ENCODE data around the gene VTI1A.
"Not testable (repeated sequence)": the region's sequence is repeated elsewhere in the genome, so short reads cannot be mapped to it uniquely, and the experiment has no call there.

VTI1A gene

DNA sequence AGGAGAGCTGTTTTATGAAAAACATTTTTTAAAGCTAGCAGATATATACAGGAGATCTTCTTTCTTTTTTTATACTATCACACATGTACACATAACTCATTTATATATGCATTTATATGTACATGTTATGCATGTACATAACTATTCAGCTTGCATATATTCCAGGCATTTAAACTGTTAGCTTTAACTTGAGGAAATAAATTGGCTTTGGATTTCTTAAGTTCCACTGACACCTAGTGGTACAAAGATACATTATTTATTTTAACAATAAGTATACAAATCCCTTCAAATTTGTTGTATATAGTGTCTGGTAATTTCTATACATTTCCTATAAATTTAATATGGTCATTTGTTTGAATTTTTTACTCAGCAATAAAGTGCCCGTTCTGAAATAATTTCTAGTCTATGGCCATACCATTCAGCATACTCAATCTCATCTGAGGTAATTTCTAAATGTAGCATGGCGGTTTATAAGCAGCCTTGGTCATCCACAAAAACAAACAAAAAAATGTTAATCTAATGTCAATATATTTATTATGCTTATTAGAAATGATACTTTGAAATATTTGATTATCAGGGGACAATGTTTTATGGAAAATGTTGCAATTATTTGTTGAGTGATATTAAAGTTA lies 11.9 kb upstream of the VTI1A start:
- peak; percentile 63 to 76 for DNase-seq
- TF ChIP-seq GATA1 (IDR thresholded peaks at IDR 0.05; ENCODE audit: low read depth, low read length) (no peak), POLR2A (IDR thresholded peaks at IDR 0.05; ENCODE audit: low read length) (no peak)

DNA sequence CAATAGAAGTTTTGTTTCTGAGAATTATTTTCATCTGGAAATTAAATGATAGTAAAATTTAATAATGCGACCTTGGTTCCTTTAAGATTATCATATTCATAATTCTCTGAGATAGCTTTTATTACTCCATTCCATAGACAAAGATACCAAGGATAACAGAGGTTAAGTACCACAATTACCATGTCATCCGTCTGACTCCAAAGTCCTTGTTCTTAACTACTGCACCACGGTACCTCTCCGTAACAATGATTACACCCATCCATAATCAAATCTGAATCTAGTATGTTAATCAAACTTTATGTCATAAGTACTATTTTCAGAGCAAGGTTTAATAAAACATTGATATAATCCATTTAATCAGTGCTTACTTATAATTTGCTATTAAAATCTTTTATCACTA lies 8.7 kb upstream of the VTI1A start:
- no peak for DNase-seq
- TF ChIP-seq POLR2A (IDR thresholded peaks at IDR 0.05; ENCODE audit: low read length) (no peak), GATA1 (IDR thresholded peaks at IDR 0.05; ENCODE audit: low read depth, low read length) (no peak)

DNA sequence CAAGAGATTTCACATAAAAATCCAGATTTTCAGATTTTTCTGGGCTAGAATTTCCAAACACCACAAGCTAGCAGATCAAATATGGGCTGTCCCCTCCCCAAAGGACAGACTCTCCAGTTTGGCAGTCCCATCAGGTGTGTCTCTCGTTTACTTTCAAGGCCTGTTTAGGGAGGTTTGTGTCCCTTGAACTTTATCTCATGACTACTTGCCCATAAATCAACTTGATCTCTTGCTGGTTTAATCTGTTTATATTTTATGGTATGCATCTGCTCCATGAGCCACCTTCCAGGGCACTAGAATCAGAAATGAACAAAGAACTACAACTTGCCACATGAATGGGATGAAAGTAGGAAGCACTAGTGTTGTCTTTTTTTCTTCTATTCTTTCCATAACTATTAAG lies 5.5 kb upstream of the VTI1A start:
- TF ChIP-seq GATA1 (IDR thresholded peaks at IDR 0.05; ENCODE audit: low read depth, low read length) (no peak), POLR2A (IDR thresholded peaks at IDR 0.05; ENCODE audit: low read length) (no peak)
- no peak for DNase-seq

DNA sequence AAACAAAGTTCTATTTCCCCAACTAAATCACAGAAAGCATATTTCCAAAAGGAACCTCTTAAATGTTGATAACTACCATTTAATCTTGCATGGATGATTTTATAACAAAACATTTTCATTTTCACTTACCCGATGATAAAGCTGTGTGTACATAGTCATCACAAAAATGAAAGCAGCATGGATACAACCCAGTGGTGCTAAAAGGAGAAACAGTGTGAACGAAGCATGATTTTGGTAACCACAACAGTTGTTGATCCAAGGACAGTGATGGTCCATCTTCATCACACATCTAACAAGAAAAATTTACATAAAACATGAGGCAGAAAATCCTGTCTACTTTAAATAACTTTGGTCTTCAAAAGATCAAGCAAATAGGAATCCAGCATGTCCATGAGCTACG lies 5.0 kb upstream of the VTI1A start:
- no peak for TF ChIP-seq POLR2A (IDR thresholded peaks at IDR 0.05; ENCODE audit: low read length)
- no peak for TF ChIP-seq GATA1 (IDR thresholded peaks at IDR 0.05; ENCODE audit: low read depth, low read length)
- no peak for DNase-seq

DNA sequence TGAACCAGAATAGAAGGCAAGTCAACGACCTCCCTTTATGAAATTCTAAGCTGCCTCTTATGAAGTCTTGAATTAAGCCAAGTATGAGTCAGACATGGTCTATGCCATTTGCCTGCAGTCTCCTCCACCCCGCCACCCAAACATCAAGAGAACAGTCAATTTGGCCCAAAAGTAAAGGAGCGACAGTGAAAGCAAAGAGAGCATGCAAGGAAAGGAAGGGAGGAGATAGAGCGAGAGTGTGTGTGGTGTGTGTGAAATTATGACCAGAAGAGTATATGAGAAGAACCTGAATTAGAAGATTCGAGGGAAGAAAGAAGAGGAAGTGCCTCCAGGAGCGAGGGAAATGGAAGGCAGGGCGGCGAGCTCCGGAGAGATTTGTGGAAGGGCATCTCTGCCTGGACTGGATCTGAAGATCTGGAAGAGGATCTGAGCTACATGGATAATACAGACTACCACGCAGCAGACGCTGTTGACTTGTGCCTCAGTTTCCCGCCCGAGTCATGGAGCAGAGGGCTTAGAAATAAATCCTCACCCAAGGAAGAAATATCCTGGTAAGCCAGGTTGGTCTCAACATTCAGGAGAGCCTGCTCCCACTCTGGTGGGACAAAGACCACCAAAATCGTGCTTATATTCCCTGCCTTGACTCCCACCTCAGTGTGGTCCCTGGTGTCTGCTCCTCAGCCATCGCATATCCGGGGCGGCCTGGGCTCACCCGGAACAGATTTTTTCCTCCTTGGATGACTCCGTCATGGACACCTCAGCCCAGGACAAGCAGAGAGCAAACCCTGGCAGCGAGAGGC lies 760 bp upstream of the VTI1A start:
- peak; percentile 51 to 52 for DNase-seq
- no peak for TF ChIP-seq GATA1 (IDR thresholded peaks at IDR 0.05; ENCODE audit: low read depth, low read length)
- TF ChIP-seq POLR2A (IDR thresholded peaks at IDR 0.05; ENCODE audit: low read length), result no peak

DNA sequence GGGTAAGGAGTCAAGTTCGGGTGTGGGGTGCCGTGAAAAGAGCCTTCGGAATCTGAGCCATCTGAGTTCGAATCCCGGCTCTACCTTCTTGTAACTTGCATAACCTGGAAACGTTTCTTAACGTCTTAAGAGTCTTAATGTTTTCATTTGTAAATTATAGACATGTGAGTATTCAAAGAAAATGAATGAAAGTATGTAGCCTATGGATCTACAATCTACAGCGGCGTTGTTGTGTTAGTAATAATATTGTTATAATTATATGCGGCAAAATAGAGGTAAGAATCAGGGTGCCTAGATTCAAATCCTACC lies 559 bp downstream of the VTI1A start:
- TF ChIP-seq POLR2A (IDR thresholded peaks at IDR 0.05; ENCODE audit: low read length), result no peak
- no peak for TF ChIP-seq GATA1 (IDR thresholded peaks at IDR 0.05; ENCODE audit: low read depth, low read length)
- no peak for DNase-seq

DNA sequence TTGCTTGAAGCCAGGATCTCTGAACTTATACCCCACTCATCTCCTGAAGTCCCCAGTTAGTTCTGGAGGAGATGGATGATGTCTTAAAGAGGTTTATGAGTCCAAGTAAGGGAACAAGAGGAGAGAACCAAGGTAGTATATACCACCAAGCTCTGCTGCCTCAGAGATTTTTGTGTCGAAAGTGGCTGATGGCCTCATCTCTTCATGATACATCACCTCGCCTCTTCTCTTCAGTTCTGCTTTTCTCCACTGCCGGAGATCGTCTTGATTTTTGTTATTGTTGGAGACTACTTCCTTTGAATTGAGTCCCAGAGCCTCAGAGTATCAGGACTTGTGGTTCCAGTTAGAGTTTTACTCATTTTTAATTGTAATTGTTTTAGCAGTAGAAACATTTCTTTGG lies 1.9 kb downstream of the VTI1A start:
- TF ChIP-seq POLR2A (IDR thresholded peaks at IDR 0.05; ENCODE audit: low read length) (no peak), GATA1 (IDR thresholded peaks at IDR 0.05; ENCODE audit: low read depth, low read length) (no peak)
- DNase-seq, result no peak

DNA sequence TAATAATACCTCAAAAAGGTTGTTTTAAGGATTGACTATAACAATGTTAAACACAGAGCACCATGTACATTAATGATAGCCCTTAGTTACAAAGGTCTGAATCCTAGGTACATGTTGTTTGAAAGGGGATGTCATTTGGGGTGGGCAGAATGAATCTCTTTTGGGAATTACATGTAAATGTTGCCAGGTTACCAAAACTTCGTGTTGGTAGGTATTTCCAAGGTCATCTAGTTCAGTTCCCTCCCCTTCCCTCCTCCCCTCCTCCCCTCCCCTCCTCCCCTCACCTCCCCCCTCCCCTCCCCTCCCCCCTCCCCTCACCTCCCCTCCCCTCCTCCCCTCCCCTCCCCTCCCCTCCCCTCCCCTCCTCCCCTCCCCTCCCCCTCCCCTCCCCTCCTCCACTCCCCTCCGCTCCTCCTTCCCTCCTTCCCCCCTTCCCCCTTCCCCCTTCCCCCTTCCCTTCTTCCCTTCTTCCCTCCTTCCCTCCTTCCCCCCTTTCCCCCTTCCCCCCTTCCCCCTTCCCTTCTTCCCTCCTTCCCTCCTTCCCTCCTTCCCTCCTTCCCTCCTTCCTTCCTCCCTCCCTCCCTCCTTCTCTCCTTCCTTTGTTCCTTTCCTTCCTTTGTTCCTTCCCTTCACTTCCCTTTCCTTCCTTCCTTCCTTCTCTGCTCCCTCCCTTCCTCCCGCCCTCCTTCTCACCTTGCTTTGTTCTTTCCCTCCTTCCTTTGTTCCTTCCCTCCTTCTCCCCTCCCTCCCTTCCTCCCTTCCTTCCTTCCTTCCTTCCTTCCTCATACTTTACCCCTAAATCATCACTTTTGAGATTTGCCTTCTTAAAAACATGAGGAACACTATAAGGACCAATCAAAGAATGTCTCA lies 8.1 kb downstream of the VTI1A start:
- TF ChIP-seq POLR2A (IDR thresholded peaks at IDR 0.05; ENCODE audit: low read length), result no peak
- TF ChIP-seq GATA1 (IDR thresholded peaks at IDR 0.05; ENCODE audit: low read depth, low read length), result no peak
- no peak for DNase-seq

DNA sequence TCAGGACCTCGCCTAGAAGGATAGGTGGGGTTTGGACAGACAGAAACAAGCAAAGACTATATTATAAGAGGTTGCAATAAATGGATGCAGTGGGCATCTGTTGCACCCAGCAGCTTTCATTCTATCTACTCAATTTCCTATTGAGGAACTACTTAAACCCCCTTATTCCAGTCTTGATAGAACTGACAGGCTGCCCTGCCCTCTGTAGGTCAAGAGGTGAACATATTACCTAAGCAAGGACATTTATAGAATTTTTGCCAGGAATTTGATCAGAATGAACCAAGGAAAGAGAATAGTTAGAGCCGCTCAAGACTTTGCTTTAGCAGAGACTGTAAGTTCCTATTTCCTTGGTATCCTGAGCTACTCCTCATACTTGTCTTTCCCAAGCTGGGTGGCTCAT lies 9.5 kb downstream of the VTI1A start:
- peak; percentile 13 to 30 for DNase-seq
- TF ChIP-seq POLR2A (IDR thresholded peaks at IDR 0.05; ENCODE audit: low read length) (no peak), GATA1 (IDR thresholded peaks at IDR 0.05; ENCODE audit: low read depth, low read length) (no peak)

DNA sequence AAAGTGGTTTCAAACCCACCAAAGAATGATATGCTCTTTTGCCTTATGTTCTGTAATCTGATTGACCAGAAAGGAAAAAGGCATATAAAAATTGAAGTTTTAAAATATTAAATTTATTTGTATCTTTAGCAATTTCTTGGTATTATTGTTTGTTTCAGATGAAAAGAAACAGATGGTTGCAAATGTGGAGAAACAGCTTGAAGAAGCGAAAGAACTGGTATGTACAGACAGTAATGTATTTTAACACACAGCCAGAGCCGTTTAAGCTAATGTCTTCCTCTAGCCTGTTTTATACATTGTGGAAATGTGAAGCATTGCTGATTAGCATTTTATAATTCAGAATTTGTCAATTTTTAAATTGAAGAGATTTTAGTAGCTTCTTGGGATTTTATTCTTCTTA lies 13.4 kb downstream of the VTI1A start:
- TF ChIP-seq POLR2A (IDR thresholded peaks at IDR 0.05; ENCODE audit: low read length) (no peak), GATA1 (IDR thresholded peaks at IDR 0.05; ENCODE audit: low read depth, low read length) (no peak)
- DNase-seq, result no peak

DNA sequence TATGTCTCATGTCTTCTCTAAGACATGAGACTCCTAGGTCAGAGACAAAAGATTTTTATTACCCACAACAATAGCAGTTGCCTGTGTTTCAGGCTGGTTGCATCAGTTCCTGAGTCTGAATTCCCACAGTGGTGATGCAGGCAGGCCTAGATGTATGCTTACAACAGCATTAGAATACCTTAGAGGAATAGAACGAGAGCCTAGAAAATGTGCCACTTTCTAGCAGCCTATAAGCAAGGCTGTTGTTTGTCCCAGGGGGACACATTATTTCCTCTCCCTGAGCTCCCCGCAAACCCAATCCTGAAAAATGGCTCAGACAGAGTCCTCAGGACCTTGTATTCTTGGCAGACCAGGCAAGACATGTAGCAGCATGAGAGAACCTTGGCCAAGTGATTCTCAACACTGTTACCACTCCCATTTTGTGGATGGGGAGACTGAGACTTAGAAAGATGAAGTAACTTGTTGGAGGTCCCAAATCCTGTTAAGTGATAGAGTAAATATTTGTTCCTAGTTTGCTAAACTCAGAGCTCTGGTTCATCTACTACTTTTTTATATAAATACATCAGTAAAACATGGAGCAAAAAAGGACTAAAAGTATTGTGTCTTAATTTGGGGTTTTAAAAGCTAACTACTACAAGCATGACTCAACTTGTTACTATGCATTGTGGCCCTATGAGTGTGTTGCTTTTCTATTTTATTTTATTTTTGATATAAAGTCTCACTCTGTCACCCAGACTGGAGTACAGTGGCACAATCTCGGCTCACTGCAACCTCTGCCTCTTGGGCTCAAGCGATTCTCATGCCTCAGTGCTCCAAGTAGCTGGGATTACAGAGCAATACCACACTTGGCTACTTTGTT lies 14.2 kb downstream of the VTI1A start:
- peak; percentile 6 to 42 for DNase-seq
- TF ChIP-seq POLR2A (IDR thresholded peaks at IDR 0.05; ENCODE audit: low read length) (no peak), GATA1 (IDR thresholded peaks at IDR 0.05; ENCODE audit: low read depth, low read length) (no peak)

DNA sequence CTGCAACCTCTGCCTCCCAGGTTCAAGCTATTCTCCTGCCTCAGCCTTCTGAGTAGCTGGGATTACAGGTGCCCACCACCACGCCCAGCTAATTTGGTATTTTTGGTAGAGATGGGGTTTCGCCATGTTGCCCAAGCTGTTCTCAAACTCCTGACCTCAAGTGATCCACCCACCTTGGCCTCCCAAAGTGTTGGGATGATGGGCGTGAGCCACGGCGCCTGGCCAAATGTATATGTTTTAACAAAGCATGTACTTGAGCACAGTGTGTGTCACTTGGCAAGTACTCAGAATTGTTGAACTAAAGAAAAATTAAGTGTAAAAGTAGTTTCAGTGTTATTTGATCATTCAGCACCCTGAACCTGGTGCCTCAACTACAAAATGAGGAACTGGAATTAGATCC lies 17.1 kb downstream of the VTI1A start:
- not testable (repeated sequence) for DNase-seq

DNA sequence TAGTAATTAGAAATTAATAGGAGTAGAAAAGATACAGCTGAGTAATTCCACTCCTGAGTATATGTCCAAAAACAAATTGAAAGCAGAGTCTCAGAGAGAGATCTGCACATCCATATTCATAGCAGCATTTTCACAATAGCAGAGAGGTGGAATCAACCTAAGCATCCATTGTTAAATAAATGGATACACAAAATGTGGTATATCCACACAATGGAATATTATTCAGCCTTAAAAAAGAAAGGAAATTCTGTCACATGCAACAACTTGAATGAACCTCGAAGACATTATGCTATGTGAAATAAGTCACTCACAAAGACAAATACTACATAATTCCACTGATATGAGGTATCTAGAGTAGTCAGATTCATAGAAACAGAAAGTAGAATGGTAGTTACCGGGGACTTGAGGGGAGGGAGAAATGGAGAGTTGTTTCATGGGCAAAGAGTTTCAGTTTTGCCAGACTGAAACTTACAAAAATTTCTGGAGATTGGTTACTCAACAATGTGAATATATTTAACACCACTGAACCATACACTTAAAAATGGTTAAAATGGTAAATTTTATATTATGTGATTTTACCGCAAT lies 18.4 kb downstream of the VTI1A start:
- TF ChIP-seq GATA1 (IDR thresholded peaks at IDR 0.05; ENCODE audit: low read depth, low read length), result no peak
- TF ChIP-seq POLR2A (IDR thresholded peaks at IDR 0.05; ENCODE audit: low read length), result no peak
- no peak for DNase-seq

All from erythroblast (primary cell).